Smooth muscle cell of trachea (primary cell): ENCODE results near the gene IFT25. TPM values are rescaled to one million over a fixed set of nuclear protein-coding genes. Genes with fewer than 3 reads are reported as not detected.

Experiments used
- total RNA-seq: library from RNA; depleted of rRNA; stranded (reverse); fragments of >200 nt; gene quantifications from 2 replicates; pipeline ENCODE4 v1.2.1, GENCODE V29; 2014

The IFT25 gene
- total RNA-seq: 12.1 and 40.3 TPM in 2 replicates

DNA sequence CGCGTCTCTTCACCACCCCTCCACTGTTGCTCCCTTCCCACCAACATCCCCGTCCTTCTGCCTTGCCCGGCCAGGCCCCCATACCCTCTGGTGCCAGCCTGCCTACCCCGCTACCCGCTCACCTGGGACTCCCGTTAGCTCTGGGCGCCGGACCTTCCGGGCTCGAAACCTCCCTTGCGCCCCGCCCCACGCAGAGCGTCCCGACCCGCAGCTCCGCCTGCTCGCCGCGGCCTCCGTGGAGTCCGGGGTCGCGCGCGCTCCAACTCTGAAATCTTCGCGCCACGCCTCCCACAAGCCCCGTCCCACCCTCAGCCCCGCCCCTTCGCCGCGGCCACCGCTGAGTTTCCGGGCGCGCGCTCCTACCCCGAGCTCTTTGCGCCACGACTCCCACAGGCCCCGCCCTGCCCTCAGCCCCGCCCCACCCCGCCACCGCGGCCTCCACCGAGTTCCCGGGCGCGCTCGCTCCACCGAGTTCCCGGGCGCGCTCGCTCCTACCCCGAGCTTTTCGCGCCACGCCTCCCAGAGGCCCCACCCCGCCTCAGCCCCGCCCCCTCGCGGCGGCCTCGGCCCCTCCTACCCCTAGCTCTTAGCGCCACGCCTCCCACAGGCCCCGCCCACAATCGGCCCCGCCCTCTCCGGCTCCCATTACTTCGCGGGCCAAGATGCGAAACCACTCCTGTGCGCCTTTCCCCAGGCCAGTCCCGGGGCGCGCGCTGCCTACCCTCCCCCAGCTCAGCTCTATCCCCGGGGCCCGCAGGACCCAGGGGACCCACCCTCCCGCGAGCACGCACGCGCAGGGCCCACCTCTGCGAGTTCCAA, at the start of gene IFT25:
TSS of gene IFT25 (minus strand) at position 267 of the 819 bp plus-strand sequence. CDS start 5,617 bp downstream, outside the sequence.

GRCh38 chr1:53946252-53947171, 1.0 kb upstream of the IFT25 start, which contains the start of gene LRRC42:
Gene LRRC42, plus strand, starts transcription at chr1:53946350. Its CDS starts 5,650 bp downstream, at chr1:53952000.

DNA sequence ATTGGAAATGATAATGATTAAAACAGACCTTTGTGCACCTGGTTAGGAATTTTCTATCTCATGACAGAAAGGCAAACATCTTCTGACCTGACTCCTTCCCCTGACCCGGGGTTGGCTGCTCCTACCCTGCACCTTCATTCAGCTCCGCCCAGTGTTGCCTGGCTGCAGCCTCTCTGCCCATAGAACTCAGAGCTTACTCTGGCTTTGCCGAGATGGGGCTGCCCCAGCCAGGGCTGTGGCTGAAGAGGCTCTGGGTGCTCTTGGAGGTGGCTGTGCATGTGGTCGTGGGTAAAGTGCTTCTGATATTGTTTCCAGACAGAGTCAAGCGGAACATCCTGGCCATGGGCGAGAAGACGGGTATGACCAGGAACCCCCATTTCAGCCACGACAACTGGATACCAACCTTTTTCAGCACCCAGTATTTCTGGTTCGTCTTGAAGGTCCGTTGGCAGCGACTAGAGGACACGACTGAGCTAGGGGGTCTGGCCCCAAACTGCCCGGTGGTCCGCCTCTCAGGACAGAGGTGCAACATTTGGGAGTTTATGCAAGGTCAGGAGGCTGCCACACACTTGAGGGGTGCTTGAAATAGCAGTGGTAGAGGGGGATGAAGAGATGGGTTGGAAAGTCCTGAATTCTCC, 51.4 kb downstream of the IFT25 start, which contains the start of gene DIO1:
TSS of gene DIO1 (plus strand) at position 189 of the 638 bp plus-strand sequence. CDS start at position 213, 24 bp downstream.

GRCh38 chr1:53889304-53890298, 55.9 kb downstream of the IFT25 start, which contains the start of gene YIPF1:
Gene YIPF1, minus strand, starts transcription at chr1:53889797. Its CDS starts 860 bp downstream, at chr1:53888937.

Other genes starting within 250 kb of the IFT25 start
- gene GLIS1, start 206.5 kb downstream of the IFT25 start, total RNA-seq: 0.58 and 1.7 TPM in 2 replicates
- 8.6 and 24.4 TPM in 2 replicates for gene NDC1, start 107.4 kb downstream of the IFT25 start, total RNA-seq
- 22.5 and 25.8 TPM in 2 replicates for gene YIPF1, start 55.9 kb downstream of the IFT25 start, total RNA-seq
- under 0.01 TPM in 1 of 2 replicates, not detected in the other for gene DIO1, start 51.5 kb downstream of the IFT25 start, total RNA-seq
- gene LRRC42, start 651 bp upstream of the IFT25 start, total RNA-seq: 34.4 and 35.3 TPM in 2 replicates
- gene LDLRAD1, start 72.5 kb upstream of the IFT25 start, total RNA-seq: not detected in 2 replicates
- 297 and 392 TPM in 2 replicates for gene TMEM59, start 107.5 kb upstream of the IFT25 start, total RNA-seq
- gene TCEANC2, start 107.9 kb upstream of the IFT25 start, total RNA-seq: 4.5 and 5.8 TPM in 2 replicates
- gene CDCP2, start 207.3 kb upstream of the IFT25 start, total RNA-seq: not detected in 2 replicates